Duodenal mucosa (tissue), 2 donors: ENCODE measurements around the gene RABGEF1.
"Not testable (repeated sequence)": the region's sequence is repeated elsewhere in the genome, so short reads cannot be mapped to it uniquely, and the experiment has no call there.

Experiments
- H3K27ac ChIP-seq: one replicate; pipeline ENCODE4 v1.7.0; 2013; ENCODE audit warnings: low read depth, low read length
- H3K27me3 ChIP-seq, 2 donors: one replicate each; pipeline ENCODE4 v1.7.0; 2013; ENCODE audit warnings: low read length in 2 of 2, control low read depth in 1 of 2; ENCODE audit not compliant: insufficient read depth in 2 of 2, control insufficient read depth in 1 of 2
- H3K36me3 ChIP-seq, 2 donors: one replicate each; pipeline ENCODE4 v1.7.0; 2013; ENCODE audit warnings: low read length in 2 of 2, control low read depth in 1 of 2; ENCODE audit not compliant: insufficient read depth in 2 of 2, control insufficient read depth in 1 of 2
- H3K4me1 ChIP-seq, 2 donors: one replicate each; pipeline ENCODE4 v1.7.0; 2013; ENCODE audit warnings: low read length in 2 of 2, control low read depth in 1 of 2; ENCODE audit not compliant: insufficient read depth in 2 of 2, control insufficient read depth in 1 of 2
- H3K4me3 ChIP-seq, 2 donors: one replicate each; pipeline ENCODE4 v1.7.0; 2013; ENCODE audit warnings: low read length in 2 of 2, low read depth in 1 of 2
- H3K9ac ChIP-seq, 2 donors: one replicate each; pipeline ENCODE4 v1.7.0; 2013; ENCODE audit warnings: low read length in 2 of 2, low read depth in 1 of 2
- H3K9me3 ChIP-seq, 2 donors: one replicate each; pipeline ENCODE4 v1.7.0; 2013; ENCODE audit warnings: low read length in 2 of 2, control low read depth in 1 of 2; ENCODE audit not compliant: control insufficient read depth in 1 of 2

The RABGEF1 gene

DNA sequence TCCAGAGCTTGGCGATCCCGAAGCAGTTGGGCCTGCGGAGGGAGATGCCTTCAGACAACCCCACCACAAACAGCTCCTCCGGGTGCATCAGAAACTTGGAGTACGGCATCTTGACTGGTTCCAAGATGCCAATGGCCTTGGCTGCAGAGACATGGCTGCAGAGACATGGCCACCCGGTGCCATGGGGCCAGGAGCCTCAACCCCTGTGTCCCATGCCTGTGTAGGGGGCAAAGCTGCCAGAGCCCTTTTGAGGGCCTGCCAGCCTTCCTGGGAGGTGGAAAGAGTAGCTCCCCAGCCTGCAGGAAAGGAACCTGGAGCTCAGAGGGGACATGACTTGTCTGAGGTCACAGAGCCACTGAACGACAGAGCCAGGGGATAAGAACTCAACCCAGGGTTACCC, 83.5 kb downstream of the RABGEF1 start:
- H3K27ac ChIP-seq = no peak overlapping the region
- H3K36me3 ChIP-seq = no peaks in the 10 kb centered on the region
- peaks cover 0 to 7% of the 10 kb centered on the region in 2 donors for H3K9me3 ChIP-seq
- H3K4me1 ChIP-seq = no peaks in the 10 kb centered on the region
- no peak overlapping the region for H3K9ac ChIP-seq
- H3K4me3 ChIP-seq = no peak overlapping the region
- no peaks in the 10 kb centered on the region for H3K27me3 ChIP-seq

DNA sequence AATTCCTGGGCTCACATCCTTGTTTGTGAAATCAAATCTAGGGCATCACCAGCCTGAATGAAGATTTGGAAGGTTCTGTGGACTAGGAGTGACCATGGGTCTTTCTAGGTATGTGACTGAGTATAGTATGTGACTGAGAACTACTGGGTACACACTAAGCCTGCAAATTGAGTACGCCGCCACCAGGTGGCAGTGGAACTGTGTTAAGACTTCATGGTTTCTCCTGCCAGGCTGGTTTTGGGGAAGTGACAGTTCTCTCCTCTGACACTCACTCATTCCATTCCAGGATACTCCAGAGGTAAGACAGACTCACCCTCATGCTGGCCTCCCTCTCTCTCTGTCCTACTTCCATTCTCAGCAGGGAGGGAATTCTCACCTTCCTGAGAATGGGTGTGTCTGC, 85.0 kb downstream of the RABGEF1 start:
- not testable (repeated sequence) for H3K9ac ChIP-seq, H3K27ac ChIP-seq, H3K4me3 ChIP-seq, H3K36me3 ChIP-seq, H3K27me3 ChIP-seq, H3K9me3 ChIP-seq, H3K4me1 ChIP-seq

DNA sequence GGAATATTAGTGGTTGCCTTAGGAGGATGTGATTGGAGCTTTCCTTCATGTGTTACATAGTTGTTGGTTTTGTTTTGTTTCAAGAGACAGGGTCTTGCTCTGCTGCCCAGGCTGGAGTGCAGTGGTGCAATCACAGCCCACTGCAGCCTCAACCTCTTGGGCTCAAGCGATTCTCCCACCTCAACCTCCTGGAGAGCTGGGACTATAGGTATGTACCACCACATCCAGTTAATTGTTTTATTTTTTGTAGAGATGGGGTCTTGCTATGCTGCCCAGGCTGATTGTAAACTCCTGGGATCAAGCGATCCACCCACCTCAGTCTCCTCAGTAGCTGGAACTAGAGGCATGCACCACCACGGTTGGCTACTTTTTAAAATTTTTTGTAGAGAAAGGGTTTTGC, 86.1 kb downstream of the RABGEF1 start:
- Histone ChIP-seq H3K4me3 (no peak overlapping the region), H3K9me3 (peaks cover 0 to 7% of the 10 kb centered on the region in 2 donors), H3K4me1 (no peaks in the 10 kb centered on the region), H3K27ac (no peak overlapping the region), H3K9ac (no peak overlapping the region), H3K36me3 (no peaks in the 10 kb centered on the region), H3K27me3 (no peaks in the 10 kb centered on the region)

DNA sequence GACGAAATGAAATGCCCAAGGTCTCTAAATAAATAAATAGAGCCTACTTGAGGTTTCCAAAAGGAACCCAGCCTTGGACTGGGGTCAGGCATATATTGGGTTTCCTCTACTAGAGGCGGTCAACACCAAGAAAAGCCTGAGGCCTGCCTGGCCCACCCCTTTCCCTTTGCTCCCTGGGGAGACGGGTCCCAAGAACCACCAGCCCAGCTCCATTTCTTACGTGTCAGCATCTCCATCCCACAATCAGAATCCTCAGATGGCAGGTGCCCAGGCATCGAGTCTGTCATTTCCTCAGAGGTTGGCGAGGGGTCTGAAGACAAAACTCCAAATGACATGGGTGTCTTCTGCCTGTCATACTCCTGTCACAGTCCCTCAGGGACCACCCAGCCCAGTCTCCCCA, 90.4 kb downstream of the RABGEF1 start:
- H3K9me3 ChIP-seq, H3K27me3 ChIP-seq, H3K4me1 ChIP-seq, H3K9ac ChIP-seq, H3K4me3 ChIP-seq, H3K27ac ChIP-seq, H3K36me3 ChIP-seq: not testable (repeated sequence)

DNA sequence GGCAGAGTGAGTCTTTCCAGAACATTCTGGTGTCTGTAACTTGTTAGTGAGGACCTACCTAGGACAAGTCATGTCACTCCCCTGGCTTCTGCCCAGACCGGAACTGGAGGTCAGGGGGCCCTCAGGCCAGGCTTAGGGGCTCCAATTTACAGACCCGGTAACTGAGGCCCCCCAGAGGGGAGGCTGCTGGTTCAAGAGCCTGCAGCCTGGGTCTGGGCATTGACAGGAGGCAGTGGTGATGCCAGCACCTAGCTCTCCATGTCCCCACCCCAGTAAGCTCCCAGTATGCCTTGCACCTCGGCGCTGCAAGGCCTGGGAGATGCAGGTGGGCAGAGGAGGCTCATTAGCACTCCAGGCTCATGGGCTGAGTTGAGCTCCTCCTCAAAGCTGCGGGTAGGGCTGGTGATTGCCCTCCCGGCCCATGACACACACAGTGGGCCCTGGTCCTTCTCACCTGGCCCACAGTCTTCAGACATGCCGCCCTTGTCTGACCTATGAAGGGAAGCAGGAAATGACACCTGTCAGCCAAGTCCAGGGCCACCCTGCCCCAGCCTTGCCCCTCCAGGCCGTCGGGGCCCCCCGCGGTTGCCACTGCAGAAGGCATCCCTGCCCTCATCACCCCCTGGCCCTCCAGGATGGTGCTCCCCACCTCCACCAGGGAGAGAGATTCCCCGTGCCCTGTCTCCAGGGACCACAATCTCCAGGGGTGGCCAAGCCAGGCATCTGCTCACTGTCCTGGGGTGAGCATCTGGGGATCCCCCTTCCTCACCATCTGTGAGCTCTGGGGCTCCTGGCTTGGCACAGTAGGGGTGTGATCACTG, 92.2 kb downstream of the RABGEF1 start:
- Histone ChIP-seq H3K9ac (no peak overlapping the region), H3K4me3 (no peak overlapping the region), H3K27ac (no peak overlapping the region), H3K27me3 (no peaks in the 10 kb centered on the region), H3K36me3 (no peaks in the 10 kb centered on the region), H3K9me3 (peaks cover 0 to 4% of the 10 kb centered on the region in 2 donors), H3K4me1 (no peaks in the 10 kb centered on the region)

DNA sequence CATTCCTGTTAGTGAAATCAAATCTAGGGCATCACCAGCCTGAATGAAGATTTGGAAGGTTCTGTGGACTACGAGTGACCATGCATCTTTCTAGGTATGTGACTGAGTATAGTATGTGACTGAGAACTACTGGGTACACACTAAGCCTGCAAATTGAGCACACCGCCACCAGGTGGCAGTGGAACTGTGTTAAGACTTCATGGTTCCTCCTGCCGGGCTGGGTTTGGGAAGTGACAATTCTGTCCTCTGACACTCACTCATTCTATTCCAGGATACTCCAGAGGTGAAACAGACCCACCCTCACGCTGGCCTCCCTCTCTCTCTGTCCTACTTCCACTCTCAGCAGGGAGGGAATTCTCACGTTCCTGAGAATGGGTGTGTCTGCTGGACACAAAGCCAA, 96.5 kb downstream of the RABGEF1 start:
- no peak overlapping the region for H3K4me3 ChIP-seq
- no peaks in the 10 kb centered on the region for H3K36me3 ChIP-seq
- no peaks in the 10 kb centered on the region for H3K4me1 ChIP-seq
- no peak overlapping the region for H3K9ac ChIP-seq
- H3K9me3 ChIP-seq = peaks cover 0 to 4% of the 10 kb centered on the region in 2 donors
- no peak overlapping the region for H3K27ac ChIP-seq
- H3K27me3 ChIP-seq = no peaks in the 10 kb centered on the region

DNA sequence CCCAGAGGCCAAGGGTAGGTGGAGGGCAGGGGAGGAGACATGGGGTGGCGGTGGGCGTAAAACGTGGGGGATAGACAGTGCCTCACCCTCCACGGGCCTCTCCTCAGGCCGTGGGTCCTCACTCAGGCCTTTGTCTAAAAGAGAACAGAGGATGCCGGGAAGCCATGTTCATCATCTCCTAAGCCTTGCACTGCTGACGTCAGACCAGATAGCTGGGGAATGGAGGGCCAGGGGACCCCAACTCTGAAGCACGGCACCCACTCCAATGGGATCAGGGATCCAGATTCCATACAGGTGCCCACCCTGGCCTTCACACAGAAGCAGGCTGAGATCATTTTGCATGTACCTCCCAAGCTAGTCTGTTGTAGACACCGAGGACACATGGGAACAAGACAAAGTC, 97.1 kb downstream of the RABGEF1 start:
- Histone ChIP-seq H3K27me3 (no peaks in the 10 kb centered on the region), H3K36me3 (no peaks in the 10 kb centered on the region), H3K4me3 (no peak overlapping the region), H3K9me3 (peaks cover 0 to 4% of the 10 kb centered on the region in 2 donors), H3K9ac (no peak overlapping the region), H3K27ac (no peak overlapping the region), H3K4me1 (no peaks in the 10 kb centered on the region)

DNA sequence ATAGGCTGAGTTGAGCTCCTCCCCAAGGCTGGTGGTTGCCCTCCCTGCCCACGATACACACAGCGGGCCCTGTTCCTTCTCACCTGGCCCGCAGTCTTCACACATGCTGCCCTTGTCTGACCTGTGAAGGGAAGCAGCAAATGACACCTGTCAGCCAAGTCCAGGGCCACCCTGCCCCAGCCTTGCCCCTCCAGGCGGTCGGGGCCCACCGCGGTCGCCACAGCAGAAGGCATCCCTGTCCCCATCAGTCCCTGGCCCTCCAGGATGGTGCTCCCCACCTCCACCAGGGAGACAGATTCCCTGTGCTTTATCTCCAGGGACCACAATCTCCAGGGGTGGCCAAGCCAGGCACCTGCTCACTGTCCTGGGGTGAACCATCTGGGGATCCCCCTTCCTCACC, 99.3 kb downstream of the RABGEF1 start:
- no peak overlapping the region for H3K9ac ChIP-seq
- no peak overlapping the region for H3K27ac ChIP-seq
- H3K9me3 ChIP-seq = peaks cover 0 to 4% of the 10 kb centered on the region in 2 donors
- peaks cover 0 to 7% of the 10 kb centered on the region in 2 donors for H3K4me1 ChIP-seq
- no peaks in the 10 kb centered on the region for H3K27me3 ChIP-seq
- no peak overlapping the region for H3K4me3 ChIP-seq
- no peaks in the 10 kb centered on the region for H3K36me3 ChIP-seq

DNA sequence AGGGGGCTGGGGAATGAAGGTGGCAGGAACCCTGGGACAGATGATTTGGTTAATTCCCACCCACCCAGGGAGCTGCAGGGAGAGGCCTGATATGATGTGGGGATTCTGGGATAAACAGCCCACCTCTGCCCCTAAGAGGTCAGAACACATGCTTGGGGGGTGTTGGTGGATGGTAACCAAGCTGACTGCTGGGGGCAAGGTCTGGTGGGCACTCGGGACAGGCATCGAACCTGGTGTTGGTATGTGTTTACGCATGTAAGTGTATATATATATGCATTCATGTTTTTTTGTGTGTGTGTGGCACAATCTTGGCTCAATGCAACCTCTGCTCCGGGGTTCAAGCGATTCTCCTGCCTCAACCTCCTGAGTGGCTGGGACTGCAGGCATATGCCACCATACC, 99.8 kb downstream of the RABGEF1 start:
- peaks cover 0 to 4% of the 10 kb centered on the region in 2 donors for H3K9me3 ChIP-seq
- H3K27me3 ChIP-seq = no peaks in the 10 kb centered on the region
- no peak overlapping the region for H3K4me3 ChIP-seq
- H3K27ac ChIP-seq = no peak overlapping the region
- peaks cover 0 to 10% of the 10 kb centered on the region in 2 donors for H3K4me1 ChIP-seq
- H3K36me3 ChIP-seq = no peaks in the 10 kb centered on the region
- no peak overlapping the region for H3K9ac ChIP-seq

DNA sequence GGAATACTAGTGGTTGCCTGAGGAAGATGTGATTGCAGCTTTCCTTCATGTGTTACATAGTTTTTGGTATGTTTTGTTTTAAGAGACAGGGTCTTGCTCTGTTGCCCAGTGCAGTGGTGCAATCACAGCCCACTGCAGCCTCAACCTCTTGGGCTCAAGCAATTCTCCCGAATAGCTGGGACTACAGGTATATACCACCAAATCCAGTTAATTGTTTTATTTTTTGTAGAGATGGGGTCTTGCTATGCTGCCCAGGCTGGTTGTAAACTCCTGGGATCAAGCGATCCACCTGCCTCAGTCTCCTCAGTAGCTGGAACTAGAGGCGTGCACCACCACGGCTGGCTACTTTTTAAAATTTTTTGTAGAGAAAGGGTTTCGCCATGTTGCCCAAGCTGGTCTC, 101.4 kb downstream of the RABGEF1 start:
- Histone ChIP-seq H3K27ac (no peak overlapping the region), H3K9me3 (peaks cover 0 to 1% of the 10 kb centered on the region in 2 donors), H3K4me3 (no peak overlapping the region), H3K36me3 (no peaks in the 10 kb centered on the region), H3K4me1 (peaks cover 5 to 15% of the 10 kb centered on the region in 2 donors), H3K9ac (no peak overlapping the region), H3K27me3 (no peaks in the 10 kb centered on the region)
